GM12873 (cell line): ENCODE results near the gene FAM89B.

Experiments
- CTCF ChIP-seq: IDR thresholded peaks from 2 replicates; pipeline ENCODE4 v1.5.1; 2012; ENCODE audit warnings: low read depth, mild to moderate bottlenecking, moderate library complexity, low read length, control low read depth; ENCODE audit not compliant: insufficient read depth; ENCODE audit errors: missing control alignments

Gene FAM89B

GRCh38 chr11:65588199-65589054, 16.1 kb downstream of the FAM89B start:
- TF ChIP-seq CTCF, result peak; percentile 88

GRCh38 chr11:65589444-65590239, 17.3 kb downstream of the FAM89B start:
- no peak for TF ChIP-seq CTCF

- TF ChIP-seq CTCF, result no peak
Observed at GRCh38 chr11:65590240-65590738, 18.0 kb downstream of the FAM89B start.

- no peak for TF ChIP-seq CTCF
Observed at GRCh38 chr11:65591939-65592857, 19.9 kb downstream of the FAM89B start.

- no peak for TF ChIP-seq CTCF
Observed at GRCh38 chr11:65592858-65593517, 20.6 kb downstream of the FAM89B start.

GRCh38 chr11:65593518-65594414, 21.4 kb downstream of the FAM89B start:
- peak; percentile 85 for TF ChIP-seq CTCF
